Right atrium auricular region (tissue), 2 donors: ENCODE data around the gene PLPP4. TPM values are rescaled to one million over a fixed set of nuclear protein-coding genes. Genes with fewer than 3 reads are reported as not detected.

Experiments
- DNase-seq: peaks from one replicate; pipeline ENCODE4 v3.0.0-alpha.2; 2019; ENCODE audit warnings: low spot score
- H3K27ac ChIP-seq, 2 donors: fragments of 200-600 bp; sonication (generic); 1 replicate in 1 of 2; 2 replicates in 1 of 2; pipeline ENCODE4 v1.5.1; 2016 to 2019
- H3K27me3 ChIP-seq, 2 donors: fragments of 200-600 bp; sonication (generic); one replicate each; pipeline versions ENCODE4 v1.5.1 to v1.6.0; 2017 to 2019
- H3K36me3 ChIP-seq: fragments of 200-600 bp; sonication (generic); one replicate; pipeline ENCODE4 v1.5.1; 2016
- H3K4me1 ChIP-seq, 2 donors: fragments of 200-600 bp; sonication (generic); one replicate each; pipeline versions ENCODE4 v1.5.1 to v1.6.0; 2017 to 2019
- H3K4me3 ChIP-seq, 2 donors: fragments of 200-600 bp; sonication (generic); 1 replicate in 1 of 2; 2 replicates in 1 of 2; pipeline ENCODE4 v1.5.1; 2017 to 2019; ENCODE audit warnings: mild to moderate bottlenecking in 1 of 2, moderate library complexity in 1 of 2
- H3K9me3 ChIP-seq, 2 donors: fragments of 200-600 bp; sonication (generic); one replicate each; pipeline ENCODE4 v1.5.1; 2019
- CTCF ChIP-seq, 2 donors: fragments of 200-600 bp; sonication (generic); IDR thresholded peaks; one replicate each; pipeline ENCODE4 v1.5.1; 2019; ENCODE audit warnings: antibody characterized with exemption in 2 of 2
- total RNA-seq, 2 donors: library from RNA; depleted of rRNA; stranded (reverse); fragments of >200 nt; gene quantifications; one replicate each; pipeline ENCODE4 v1.1.0, GENCODE V29; 2016

PLPP4 gene
- total RNA-seq, 2 donors from 2014 or later = not detected

GRCh38 chr10:120462018-120462682 is 5.1 kb downstream of the PLPP4 start:
- H3K36me3 ChIP-seq = no peaks in the 10 kb centered on the region
- no peak overlapping the region for H3K4me3 ChIP-seq
- no peak overlapping the region for H3K27ac ChIP-seq
- H3K9me3 ChIP-seq = no peaks in the 10 kb centered on the region
- no peak for DNase-seq
- H3K27me3 ChIP-seq = peaks cover 3 to 14% of the 10 kb centered on the region in 2 donors
- H3K4me1 ChIP-seq = peaks cover 0 to 5% of the 10 kb centered on the region in 2 donors
- TF ChIP-seq CTCF (IDR thresholded peaks at IDR 0.05) = no peak

GRCh38 chr10:120465138-120465537 is 8.1 kb downstream of the PLPP4 start:
- no peak for TF ChIP-seq CTCF (IDR thresholded peaks at IDR 0.05)
- Histone ChIP-seq H3K4me3 (no peak overlapping the region), H3K9me3 (no peaks in the 10 kb centered on the region), H3K4me1 (no peaks in the 10 kb centered on the region), H3K27ac (no peak overlapping the region), H3K27me3 (no peaks in the 10 kb centered on the region), H3K36me3 (no peaks in the 10 kb centered on the region)
- DNase-seq = no peak

- no peak for TF ChIP-seq CTCF (IDR thresholded peaks at IDR 0.05)
- no peaks in the 10 kb centered on the region for H3K4me1 ChIP-seq
- no peak overlapping the region for H3K27ac ChIP-seq
- no peaks in the 10 kb centered on the region for H3K27me3 ChIP-seq
- no peaks in the 10 kb centered on the region for H3K36me3 ChIP-seq
- DNase-seq = no peak
- H3K9me3 ChIP-seq = peaks cover 0 to 4% of the 10 kb centered on the region in 2 donors
- no peak overlapping the region for H3K4me3 ChIP-seq
Measured at GRCh38 chr10:120466006-120466405, 9.0 kb downstream of the PLPP4 start.

GRCh38 chr10:120473593-120473992 is 16.6 kb downstream of the PLPP4 start:
- peaks cover 0 to 15% of the 10 kb centered on the region in 2 donors for H3K9me3 ChIP-seq
- no peak for DNase-seq
- H3K27me3 ChIP-seq = no peaks in the 10 kb centered on the region
- no peaks in the 10 kb centered on the region for H3K4me1 ChIP-seq
- no peak overlapping the region for H3K4me3 ChIP-seq
- no peak overlapping the region for H3K27ac ChIP-seq
- no peak for TF ChIP-seq CTCF (IDR thresholded peaks at IDR 0.05)
- H3K36me3 ChIP-seq = no peaks in the 10 kb centered on the region

- TF ChIP-seq CTCF (IDR thresholded peaks at IDR 0.05) = no peak
- Histone ChIP-seq H3K27ac (no peak overlapping the region), H3K4me1 (no peaks in the 10 kb centered on the region)
Measured at GRCh38 chr10:120474956-120475355, 17.9 kb downstream of the PLPP4 start.

More at GRCh38 chr10:120474956-120475355, 17.9 kb downstream of the PLPP4 start:
- H3K36me3 ChIP-seq = no peaks in the 10 kb centered on the region
- no peak overlapping the region for H3K4me3 ChIP-seq
- DNase-seq = no peak
- no peaks in the 10 kb centered on the region for H3K27me3 ChIP-seq
- peaks cover 0 to 15% of the 10 kb centered on the region in 2 donors for H3K9me3 ChIP-seq
